ENCODE data around the gene SPATA31E1.

DNA sequence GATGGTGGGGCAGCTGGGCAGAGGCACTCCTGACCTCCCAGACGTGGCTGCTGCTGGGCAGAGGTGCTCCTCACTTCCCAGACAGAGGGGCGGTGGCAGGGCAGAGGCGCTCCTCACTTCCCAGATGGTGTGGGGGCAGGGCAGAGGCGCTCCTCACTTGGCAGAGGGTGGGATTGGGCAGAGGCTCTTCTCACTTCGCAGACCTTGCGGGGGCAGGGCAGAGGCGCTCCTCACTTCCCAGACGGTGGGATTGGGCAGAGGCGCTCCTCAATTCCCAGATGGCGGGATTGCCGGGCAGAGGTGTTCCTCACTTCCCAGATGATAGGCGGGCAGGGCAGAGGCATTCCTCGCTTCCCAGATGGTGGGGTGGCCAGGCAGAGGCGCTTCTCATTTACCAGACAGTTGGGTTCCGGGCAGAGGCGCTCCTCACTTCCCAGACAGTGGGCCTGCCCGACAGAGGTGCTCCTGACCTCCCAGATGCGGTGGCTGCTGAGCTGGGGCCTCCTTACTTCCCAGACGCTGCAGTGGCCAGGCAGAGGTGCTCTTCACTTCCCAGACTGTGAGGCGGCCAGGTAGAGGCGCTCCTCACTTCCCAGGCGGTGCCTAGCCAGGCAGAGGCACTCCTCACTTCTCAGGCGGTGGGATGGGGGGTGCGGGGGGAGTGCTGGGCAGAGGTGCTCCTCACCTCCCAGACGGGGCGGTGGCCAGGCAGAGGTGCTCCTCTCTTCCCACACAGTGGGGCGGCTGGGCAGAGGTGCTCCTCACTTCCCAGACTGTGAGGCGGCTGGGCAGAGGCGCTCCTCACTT is 25.3 kb upstream of the SPATA31E1 start:
- TF ChIP-seq POLR2A (IDR thresholded peaks at IDR 0.05), result no peak
- TF ChIP-seq, protein P1, sequence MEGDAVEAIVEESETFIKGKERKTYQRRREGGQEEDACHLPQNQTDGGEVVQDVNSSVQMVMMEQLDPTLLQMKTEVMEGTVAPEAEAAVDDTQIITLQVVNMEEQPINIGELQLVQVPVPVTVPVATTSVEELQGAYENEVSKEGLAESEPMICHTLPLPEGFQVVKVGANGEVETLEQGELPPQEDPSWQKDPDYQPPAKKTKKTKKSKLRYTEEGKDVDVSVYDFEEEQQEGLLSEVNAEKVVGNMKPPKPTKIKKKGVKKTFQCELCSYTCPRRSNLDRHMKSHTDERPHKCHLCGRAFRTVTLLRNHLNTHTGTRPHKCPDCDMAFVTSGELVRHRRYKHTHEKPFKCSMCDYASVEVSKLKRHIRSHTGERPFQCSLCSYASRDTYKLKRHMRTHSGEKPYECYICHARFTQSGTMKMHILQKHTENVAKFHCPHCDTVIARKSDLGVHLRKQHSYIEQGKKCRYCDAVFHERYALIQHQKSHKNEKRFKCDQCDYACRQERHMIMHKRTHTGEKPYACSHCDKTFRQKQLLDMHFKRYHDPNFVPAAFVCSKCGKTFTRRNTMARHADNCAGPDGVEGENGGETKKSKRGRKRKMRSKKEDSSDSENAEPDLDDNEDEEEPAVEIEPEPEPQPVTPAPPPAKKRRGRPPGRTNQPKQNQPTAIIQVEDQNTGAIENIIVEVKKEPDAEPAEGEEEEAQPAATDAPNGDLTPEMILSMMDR (IDR thresholded peaks at IDR 0.05), result no peak

Measured in heart left ventricle (tissue), 13 donors.